Skin of body (tissue), 3 donors: Measurements from ENCODE around the gene ELF2. TPM values are rescaled to one million over a fixed set of nuclear protein-coding genes. Genes with fewer than 3 reads are reported as not detected.
A peak's percentile ranks its signal among the peaks of the same experiment; 100 is the strongest.
"Not testable (repeated sequence)": the region's sequence is repeated elsewhere in the genome, so short reads cannot be mapped to it uniquely, and the experiment has no call there.

Source experiments
- DNase-seq: peaks from one replicate; lab custom pipeline; 2025; lab: John Stamatoyannopoulos, UW
- small RNA-seq: library from RNA; depleted of rRNA; stranded (forward); fragments of <200 nt; gene quantifications from one replicate; pipeline ENCODE3, GENCODE V24; 2014; ENCODE audit warnings: low replicate concordance
- total RNA-seq: library from RNA; depleted of rRNA; stranded (reverse); fragments of >200 nt; gene quantifications from one replicate; pipeline ENCODE4 v1.2.3, GENCODE V29; 2014

Gene ELF2
- total RNA-seq, 1 donor from 2014 or later: 66.2 TPM

- DNase-seq: no peak
Measured at GRCh38 chr4:139024686-139025085, 152.3 kb downstream of the ELF2 start.

GRCh38 chr4:139022835-139023234, 154.2 kb downstream of the ELF2 start:
- no peak for DNase-seq

GRCh38 chr4:139021071-139021470, 155.9 kb downstream of the ELF2 start:
- not testable (repeated sequence) for DNase-seq

- DNase-seq: no peak
Measured at GRCh38 chr4:139020384-139020783, 156.6 kb downstream of the ELF2 start.

- peak; percentile 83 for DNase-seq
Measured at GRCh38 chr4:139018971-139019758, 157.9 kb downstream of the ELF2 start.

- no peak for DNase-seq
Measured at GRCh38 chr4:139018501-139018900, 158.5 kb downstream of the ELF2 start.

GRCh38 chr4:139017861-139018260, 159.2 kb downstream of the ELF2 start:
- DNase-seq: no peak

- no peak for DNase-seq
Measured at GRCh38 chr4:139015948-139016471, 161.0 kb downstream of the ELF2 start.

GRCh38 chr4:139015269-139015947, 161.6 kb downstream of the ELF2 start, which contains the start of gene NOCT:
NOCT (plus strand) TSS chr4:139015781; CDS start chr4:139015982, 201 bp downstream.
- DNase-seq: peak; percentile 93

GRCh38 chr4:139014371-139015268, 162.4 kb downstream of the ELF2 start:
- DNase-seq: peak; percentile 81

- DNase-seq: no peak
Measured at GRCh38 chr4:139011225-139011950, 165.6 kb downstream of the ELF2 start.

GRCh38 chr4:139009702-139010101, 167.3 kb downstream of the ELF2 start:
- no peak for DNase-seq

- not testable (repeated sequence) for DNase-seq
Measured at GRCh38 chr4:139008278-139008677, 168.7 kb downstream of the ELF2 start.

GRCh38 chr4:139007640-139008039, 169.4 kb downstream of the ELF2 start:
- no peak for DNase-seq

Small RNAs within 50 kb of the gene (small RNA-seq; reads per million reads assigned to genes)
- gene RF00017: not detected
- gene RF00019: not detected
- not detected for gene RN7SL382P
- not detected for gene RNU6-531P

Other genes starting within 250 kb of the ELF2 start
- gene NOCT, start 161.4 kb downstream of the ELF2 start, total RNA-seq: 13.5 TPM
- not detected for gene MGARP, start 103.0 kb upstream of the ELF2 start, total RNA-seq
- 35.6 TPM for gene NAA15, start 124.3 kb upstream of the ELF2 start, total RNA-seq
- 33.1 TPM for gene NDUFC1, start 125.3 kb upstream of the ELF2 start, total RNA-seq